PC-9 (cell line): Measurements from ENCODE around the gene SLC39A3. TPM values are rescaled to one million over a fixed set of nuclear protein-coding genes. Genes with fewer than 3 reads are reported as not detected.

ENCODE experiments used
- BruUV-seq: library from RNA; stranded (reverse); fragments of 400-500 nt; replicated peaks from 2 replicates; lab custom pipeline; 2021; lab: Mats Ljungman, UMichigan
- CTCF ChIA-PET: fragments of 300-600 bp; sonication (Branson Sonifier 250); formaldehyde crosslinking; loops from one replicate; lab custom pipeline; 2022; ENCODE audit warnings: antibody characterized with exemption; lab: Charles Lee
- POLR2A ChIA-PET: fragments of 300-600 bp; sonication (Branson Sonifier 250); formaldehyde crosslinking; loops from one replicate; lab custom pipeline; 2022; ENCODE audit warnings: antibody characterized with exemption; ENCODE audit not compliant: unreplicated experiment; lab: Charles Lee
- DNase-seq, 2 experiments: peaks; one replicate each; pipeline versions ENCODE4 v3.0.0 to v3.0.0-alpha.2; 2015 to 2022; ENCODE audit warnings: mixed read lengths in 1 of 2
- H2AFZ ChIP-seq: fragments of 200-600 bp; sonication (generic); 2 replicates; pipeline ENCODE4 v1.8.1; 2017; ENCODE audit warnings: antibody characterized with exemption
- H3F3A ChIP-seq: fragments of 200-600 bp; sonication (generic); 2 replicates; pipeline ENCODE4 v1.8.1; 2017; ENCODE audit warnings: antibody characterized with exemption, mild to moderate bottlenecking, low read depth; ENCODE audit not compliant: insufficient read depth
- H3K27ac ChIP-seq: fragments of 200-600 bp; sonication (generic); 2 replicates; pipeline ENCODE4 v1.6.1; 2016; ENCODE audit warnings: mixed run types
- H3K27me3 ChIP-seq: fragments of 200-600 bp; sonication (generic); 2 replicates; pipeline ENCODE4 v1.6.1; 2016; ENCODE audit warnings: low read depth, mixed run types; ENCODE audit not compliant: insufficient read depth
- H3K36me3 ChIP-seq: fragments of 200-600 bp; sonication (generic); 2 replicates; pipeline ENCODE4 v1.6.1; 2016; ENCODE audit warnings: low read depth, mixed run types
- H3K4me1 ChIP-seq: fragments of 200-600 bp; sonication (generic); replicated peaks from 2 replicates; pipeline ENCODE4 v1.6.1; 2016; ENCODE audit warnings: mixed run types; ENCODE audit not compliant: insufficient read depth
- H3K4me2 ChIP-seq: fragments of 200-600 bp; sonication (generic); 2 replicates; pipeline ENCODE4 v1.6.1; 2017; ENCODE audit warnings: mixed run types
- H3K4me3 ChIP-seq: fragments of 200-600 bp; sonication (generic); 2 replicates; pipeline ENCODE4 v1.6.1; 2016; ENCODE audit warnings: mixed run types
- H3K79me2 ChIP-seq: fragments of 200-600 bp; sonication (generic); 2 replicates; pipeline ENCODE4 v1.6.1; 2017; ENCODE audit warnings: low read depth, mixed run types
- H3K9me2 ChIP-seq: fragments of 200-600 bp; sonication (generic); 2 replicates; pipeline ENCODE4 v1.8.1; 2017; ENCODE audit warnings: mild to moderate bottlenecking; ENCODE audit not compliant: insufficient read depth
- H3K9me3 ChIP-seq: fragments of 200-600 bp; sonication (generic); 2 replicates; pipeline ENCODE4 v1.8.1; 2016; ENCODE audit warnings: low read depth; ENCODE audit not compliant: insufficient read depth
- H4K20me1 ChIP-seq: fragments of 200-600 bp; sonication (generic); 2 replicates; pipeline ENCODE4 v1.8.1; 2017; ENCODE audit not compliant: insufficient read depth
- EZH2 ChIP-seq: fragments of 200-600 bp; sonication (generic); IDR thresholded peaks from 2 replicates; pipeline ENCODE4 v1.8.0; 2017; ENCODE audit warnings: antibody characterized with exemption, low read depth
- intact Hi-C: fragments of 100-400 bp; cut with micrococcal nuclease; formaldehyde crosslinking; loops from one replicate; pipeline ENCODE4 v1.10.0; 2022; ENCODE audit not compliant: unreplicated experiment
- total RNA-seq: library from RNA; stranded (reverse); gene quantifications from 2 replicates; pipeline ENCODE4 v1.2.3, GENCODE V29; 2021
- TF ChIP-seq, protein P1 (sequence below): fragments of 200-600 bp; sonication (generic); conservative IDR thresholded peaks from 2 replicates; pipeline ENCODE4 v1.6.1; 2017; ENCODE audit warnings: mixed run types, antibody characterized with exemption, mild to moderate bottlenecking, moderate library complexity

The SLC39A3 gene
- total RNA-seq, 1 experiment from 2014 or later, result 21.6 TPM

DNA sequence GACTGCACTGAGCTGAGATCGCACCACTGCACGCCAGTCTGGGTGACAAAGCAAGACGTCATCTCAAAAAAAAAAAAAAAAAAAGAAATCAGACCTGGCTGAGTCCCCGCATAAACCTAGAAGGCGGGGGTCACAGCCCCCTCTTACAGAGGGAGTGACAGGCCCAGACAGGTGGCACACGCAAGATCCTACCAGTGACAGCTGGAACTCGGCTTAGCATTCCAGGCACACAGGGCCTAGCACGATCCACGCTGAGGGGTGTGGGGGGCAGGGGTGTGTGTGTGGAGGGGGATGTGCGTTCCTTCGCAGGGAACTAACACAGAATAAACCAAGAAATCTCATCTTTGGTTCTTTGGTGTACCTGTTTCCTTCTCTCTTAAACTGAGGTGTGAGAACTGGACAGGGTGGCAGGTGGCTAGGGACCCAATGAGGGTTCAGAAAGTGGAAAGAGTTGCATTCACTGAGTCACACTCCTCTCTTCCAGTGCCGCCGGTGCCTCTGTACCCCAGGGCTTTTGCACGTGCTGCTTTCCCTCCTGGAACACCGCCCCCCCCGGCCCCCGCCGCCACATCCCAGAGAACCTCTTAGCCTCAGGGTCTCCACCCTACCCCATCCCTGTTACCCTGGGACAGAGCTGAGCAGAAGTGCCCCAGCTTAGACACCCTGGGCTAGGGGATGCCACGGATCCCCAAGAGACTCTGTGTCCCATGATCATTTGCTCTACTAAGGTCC, 38.3 kb upstream of the SLC39A3 start:
- H3K27ac ChIP-seq, result no peak overlapping the region
- POLR2A ChIA-PET, result no interaction called here
- TF ChIP-seq, protein P1, sequence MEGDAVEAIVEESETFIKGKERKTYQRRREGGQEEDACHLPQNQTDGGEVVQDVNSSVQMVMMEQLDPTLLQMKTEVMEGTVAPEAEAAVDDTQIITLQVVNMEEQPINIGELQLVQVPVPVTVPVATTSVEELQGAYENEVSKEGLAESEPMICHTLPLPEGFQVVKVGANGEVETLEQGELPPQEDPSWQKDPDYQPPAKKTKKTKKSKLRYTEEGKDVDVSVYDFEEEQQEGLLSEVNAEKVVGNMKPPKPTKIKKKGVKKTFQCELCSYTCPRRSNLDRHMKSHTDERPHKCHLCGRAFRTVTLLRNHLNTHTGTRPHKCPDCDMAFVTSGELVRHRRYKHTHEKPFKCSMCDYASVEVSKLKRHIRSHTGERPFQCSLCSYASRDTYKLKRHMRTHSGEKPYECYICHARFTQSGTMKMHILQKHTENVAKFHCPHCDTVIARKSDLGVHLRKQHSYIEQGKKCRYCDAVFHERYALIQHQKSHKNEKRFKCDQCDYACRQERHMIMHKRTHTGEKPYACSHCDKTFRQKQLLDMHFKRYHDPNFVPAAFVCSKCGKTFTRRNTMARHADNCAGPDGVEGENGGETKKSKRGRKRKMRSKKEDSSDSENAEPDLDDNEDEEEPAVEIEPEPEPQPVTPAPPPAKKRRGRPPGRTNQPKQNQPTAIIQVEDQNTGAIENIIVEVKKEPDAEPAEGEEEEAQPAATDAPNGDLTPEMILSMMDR, result no peak
- no peak for TF ChIP-seq EZH2

DNA sequence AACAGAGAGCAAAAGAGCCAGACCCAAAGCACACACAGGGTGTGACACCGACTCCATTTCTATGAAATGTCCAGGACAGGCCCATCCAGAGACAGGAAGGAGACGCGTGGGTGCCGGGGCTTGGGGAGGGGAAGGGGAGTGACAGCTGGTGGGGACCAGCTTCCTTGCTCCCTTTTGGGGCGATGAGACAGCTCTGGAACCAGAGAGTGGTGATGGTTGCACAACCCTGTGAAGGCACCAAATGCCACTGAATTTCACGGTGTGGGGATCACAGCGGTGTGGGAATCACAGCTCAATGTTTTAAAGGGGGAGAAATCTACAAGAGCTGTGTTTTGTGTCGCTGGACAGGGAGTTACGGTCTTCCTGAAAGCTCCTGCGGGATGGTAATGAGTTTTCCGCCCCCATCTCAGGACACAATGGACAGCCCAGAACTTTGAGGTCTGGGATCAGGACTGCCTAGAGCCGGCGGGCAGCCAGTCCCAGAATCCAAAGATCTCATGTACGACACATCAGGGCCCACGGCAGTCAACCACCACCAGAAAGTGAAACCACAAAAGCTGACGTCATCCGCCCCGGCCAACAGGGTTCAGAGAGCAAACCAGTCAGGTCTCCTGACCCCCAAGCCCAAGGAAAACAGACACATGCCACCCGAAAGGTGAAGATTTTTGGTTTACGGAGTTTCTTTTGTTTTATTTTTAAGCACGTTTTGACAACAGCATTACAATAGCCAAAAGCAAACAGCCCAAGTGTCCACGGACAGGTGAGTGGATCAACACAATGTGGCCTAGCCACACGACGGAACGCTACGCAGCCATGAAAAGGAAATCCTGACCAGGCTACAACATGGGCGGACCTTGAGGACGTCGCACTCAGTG, 36.0 kb upstream of the SLC39A3 start:
- no peaks in the 10 kb centered on the region for H3K36me3 ChIP-seq
- H3K79me2 ChIP-seq, result peaks cover 81% of the 10 kb centered on the region
- H3K4me1 ChIP-seq, result no peaks in the 10 kb centered on the region
- no peak overlapping the region for H3K27ac ChIP-seq
- TF ChIP-seq, protein P1, result no peak
- no peak for TF ChIP-seq EZH2
- intact Hi-C loops, result no loop called here
- H3K9me2 ChIP-seq, result no peaks in the 10 kb centered on the region
- DNase-seq, result no peak
- no peaks in the 10 kb centered on the region for H3K27me3 ChIP-seq
- H3F3A ChIP-seq, result no peaks in the 10 kb centered on the region
- CTCF ChIA-PET, result no interaction called here
- peaks cover 13% of the 10 kb centered on the region for H4K20me1 ChIP-seq
- no peak overlapping the region for H3K4me3 ChIP-seq
- no peaks in the 10 kb centered on the region for H3K9me3 ChIP-seq
- no TSS peak for BruUV-seq
- no peak overlapping the region for H2AFZ ChIP-seq
- POLR2A ChIA-PET, result interaction anchor here (0.6 kb wide), 1 partner anchor 1433 kb away, joined by 3 read pairs; no protein-coding TSS in a partner anchor
- H3K4me2 ChIP-seq, result no peak overlapping the region

More for the DNA sequence above, 38.3 kb upstream of the SLC39A3 start:
- H3K79me2 ChIP-seq, result peaks cover 90% of the 10 kb centered on the region
- H3K36me3 ChIP-seq, result no peaks in the 10 kb centered on the region
- no peaks in the 10 kb centered on the region for H3K27me3 ChIP-seq
- no peaks in the 10 kb centered on the region for H3K9me2 ChIP-seq
- no TSS peak for BruUV-seq
- no peak for DNase-seq
- CTCF ChIA-PET, result no interaction called here
- intact Hi-C loops, result no loop called here
- H3K4me1 ChIP-seq, result 0 out of 2 replicates have a peak, but pooled peaks cover 5% of the 10 kb centered on the region
- H3K4me3 ChIP-seq, result no peak overlapping the region
- H4K20me1 ChIP-seq, result peaks cover 14% of the 10 kb centered on the region
- H3K4me2 ChIP-seq, result no peak overlapping the region
- H2AFZ ChIP-seq, result no peak overlapping the region
- no peaks in the 10 kb centered on the region for H3F3A ChIP-seq
- no peaks in the 10 kb centered on the region for H3K9me3 ChIP-seq

- no peaks in the 10 kb centered on the region for H3K9me2 ChIP-seq
- no peaks in the 10 kb centered on the region for H3K36me3 ChIP-seq
- no peak overlapping the region for H2AFZ ChIP-seq
- no peaks in the 10 kb centered on the region for H3K4me1 ChIP-seq
- no peak overlapping the region for H3K4me2 ChIP-seq
- H3K27me3 ChIP-seq, result no peaks in the 10 kb centered on the region
- H3F3A ChIP-seq, result no peaks in the 10 kb centered on the region
- ChIA-PET CTCF (no interaction called here), POLR2A (no interaction called here)
- intact Hi-C loops, result no loop called here
- DNase-seq, result no peak
- peaks cover 17% of the 10 kb centered on the region for H4K20me1 ChIP-seq
- H3K9me3 ChIP-seq, result no peaks in the 10 kb centered on the region
- no TSS peak for BruUV-seq
- no peak overlapping the region for H3K27ac ChIP-seq
- H3K4me3 ChIP-seq, result no peak overlapping the region
- peaks cover 76% of the 10 kb centered on the region for H3K79me2 ChIP-seq
- TF ChIP-seq, protein P1, result no peak
- no peak for TF ChIP-seq EZH2
Measured at GRCh38 chr19:2774953-2775555, 35.2 kb upstream of the SLC39A3 start.
